HG03442 (cell line): ENCODE results near the gene PRR4.

Experiments used
- ATAC-seq: cut with Tn5 transposase; IDR thresholded peaks from one replicate; pipeline ENCODE4 v1.9.1; 2021; ENCODE audit warnings: mild to moderate bottlenecking, moderate library complexity; ENCODE audit not compliant: unreplicated experiment

PRR4 gene

GRCh38 chr12:10849425-10849878 lies at the start of gene PRR4:
Gene PRR4 (minus strand): TSS chr12:10849475. CDS start chr12:10849437, 38 bp downstream.
- no peak for ATAC-seq

- ATAC-seq = no peak
These were observed 47.6 kb upstream of the PRR4 start for GRCh38 chr12:10896854-10897253.

- no peak for ATAC-seq
These were observed 42.7 kb upstream of the PRR4 start for GRCh38 chr12:10891937-10892336.

- ATAC-seq = no peak
These were observed 40.0 kb upstream of the PRR4 start for GRCh38 chr12:10889226-10889625.

GRCh38 chr12:10884086-10884725 lies 34.9 kb upstream of the PRR4 start, which contains the start of gene PRH1:
Gene PRH1 (minus strand): TSS chr12:10884255. CDS start chr12:10884217, 38 bp downstream.
- no peak for ATAC-seq

- no peak for ATAC-seq
These were observed 24.1 kb upstream of the PRR4 start for GRCh38 chr12:10873378-10873777.

GRCh38 chr12:10867381-10867780 lies 18.1 kb upstream of the PRR4 start:
- ATAC-seq = no peak

- ATAC-seq = no peak
These were observed 14.4 kb upstream of the PRR4 start for GRCh38 chr12:10863512-10864218.

- no peak for ATAC-seq
These were observed 12.1 kb upstream of the PRR4 start for GRCh38 chr12:10861366-10861765.

- ATAC-seq = no peak
These were observed 6.5 kb upstream of the PRR4 start for GRCh38 chr12:10855807-10856206.

GRCh38 chr12:10853776-10854175 lies 4.5 kb upstream of the PRR4 start:
- ATAC-seq = no peak

GRCh38 chr12:10851243-10851858 lies 2.1 kb upstream of the PRR4 start:
- ATAC-seq = no peak

GRCh38 chr12:10847744-10848143 lies 1.5 kb downstream of the PRR4 start:
- no peak for ATAC-seq

GRCh38 chr12:10842862-10843261 lies 6.4 kb downstream of the PRR4 start:
- ATAC-seq = no peak

GRCh38 chr12:10838461-10838860 lies 10.8 kb downstream of the PRR4 start:
- ATAC-seq = no peak

- no peak for ATAC-seq
These were observed 19.3 kb downstream of the PRR4 start for GRCh38 chr12:10829994-10830393.

- no peak for ATAC-seq
These were observed 23.0 kb downstream of the PRR4 start, which contains the start of gene TAS2R10 for GRCh38 chr12:10826258-10826657. Gene TAS2R10 (minus strand): TSS chr12:10826358. CDS start chr12:10826269, 89 bp downstream.

GRCh38 chr12:10824957-10825356 lies 24.3 kb downstream of the PRR4 start:
- no peak for ATAC-seq

GRCh38 chr12:10811883-10812536 lies 37.3 kb downstream of the PRR4 start:
- ATAC-seq = no peak

GRCh38 chr12:10810068-10810467 lies 39.2 kb downstream of the PRR4 start, which contains the start of gene TAS2R9:
Gene TAS2R9 (minus strand): TSS chr12:10810168. CDS start chr12:10810075, 93 bp downstream.
- ATAC-seq = no peak

- no peak for ATAC-seq
These were observed 42.1 kb downstream of the PRR4 start, which contains the start of gene TAS2R8 for GRCh38 chr12:10807186-10807585. Gene TAS2R8 (minus strand): TSS chr12:10807286. CDS start chr12:10806980, 306 bp downstream.
